Activated T-helper 2 cell treated with anti-CD3 and anti-CD28 coated beads, Interferon-gamma antibody, Interleukin-2, Interleukin-4, amounts not matched to agents 10 μg/mL and 5 μg/mL and 100 μg/mL, durations not matched to agents 14 hours and 24 hours and 36 hours (primary cell): ENCODE results near the gene MUL1. TPM values are rescaled to one million over a fixed set of nuclear protein-coding genes. Genes with fewer than 3 reads are reported as not detected.

Experiments used
- DNase-seq: peaks from one replicate; pipeline ENCODE4 v3.0.0; 2021; ENCODE audit warnings: low spot score
- H3K27ac Mint-ChIP-seq: one replicate; pipeline ENCODE4 v1.8.0; 2021; ENCODE audit warnings: mixed read lengths
- H3K27me3 Mint-ChIP-seq: one replicate; pipeline ENCODE4 v1.8.0; 2021; ENCODE audit warnings: low read depth, mixed read lengths
- H3K36me3 Mint-ChIP-seq: one replicate; pipeline ENCODE4 v1.8.0; 2021; ENCODE audit warnings: low read depth, mixed read lengths
- H3K4me1 Mint-ChIP-seq: one replicate; pipeline ENCODE4 v1.8.0; 2021; ENCODE audit warnings: low read depth, mixed read lengths
- H3K4me3 Mint-ChIP-seq: one replicate; pipeline ENCODE4 v1.8.0; 2021; ENCODE audit warnings: low read depth, mild to moderate bottlenecking, moderate library complexity, mixed read lengths
- H3K9me3 Mint-ChIP-seq: one replicate; pipeline ENCODE4 v1.8.0; 2021; ENCODE audit warnings: mixed read lengths
- intact Hi-C: fragments of 100-400 bp; cut with micrococcal nuclease; formaldehyde crosslinking; loops from one replicate; pipeline ENCODE4 v1.15.1; 2023
- total RNA-seq: library from RNA; stranded (reverse); gene quantifications from 2 replicates; pipeline ENCODE4 v1.2.3, GENCODE V29; 2022

MUL1 gene
- total RNA-seq, 1 donor from 2014 or later: 17.1 TPM

DNA sequence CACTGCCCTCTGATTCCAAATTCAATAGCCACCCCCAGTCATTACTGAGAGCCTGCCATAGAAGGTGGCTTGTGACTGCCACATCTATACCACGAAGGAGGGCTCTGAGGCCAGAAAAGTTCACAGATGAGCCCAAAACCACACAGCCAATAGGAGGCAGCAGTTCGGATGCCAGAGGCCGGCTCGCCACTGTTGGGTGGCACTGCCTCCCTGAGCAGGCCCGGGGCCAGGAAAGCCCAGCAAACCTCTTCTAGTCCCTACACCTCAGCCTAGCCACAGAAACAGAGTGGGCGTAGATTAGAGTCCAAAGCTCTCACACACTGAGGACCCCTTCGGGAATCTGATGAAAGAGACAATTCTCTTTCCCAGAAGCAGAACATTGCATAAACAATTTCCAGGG, 16.1 kb downstream of the MUL1 start:
- no peak overlapping the region for H3K4me3 Mint-ChIP-seq
- DNase-seq: no peak
- H3K4me1 Mint-ChIP-seq: peaks cover 7% of the 10 kb centered on the region
- peaks cover 42% of the 10 kb centered on the region for H3K27me3 Mint-ChIP-seq
- H3K27ac Mint-ChIP-seq: no peak overlapping the region
- H3K36me3 Mint-ChIP-seq: no peaks in the 10 kb centered on the region
- intact Hi-C loops: no loop called here
- no peaks in the 10 kb centered on the region for H3K9me3 Mint-ChIP-seq

DNA sequence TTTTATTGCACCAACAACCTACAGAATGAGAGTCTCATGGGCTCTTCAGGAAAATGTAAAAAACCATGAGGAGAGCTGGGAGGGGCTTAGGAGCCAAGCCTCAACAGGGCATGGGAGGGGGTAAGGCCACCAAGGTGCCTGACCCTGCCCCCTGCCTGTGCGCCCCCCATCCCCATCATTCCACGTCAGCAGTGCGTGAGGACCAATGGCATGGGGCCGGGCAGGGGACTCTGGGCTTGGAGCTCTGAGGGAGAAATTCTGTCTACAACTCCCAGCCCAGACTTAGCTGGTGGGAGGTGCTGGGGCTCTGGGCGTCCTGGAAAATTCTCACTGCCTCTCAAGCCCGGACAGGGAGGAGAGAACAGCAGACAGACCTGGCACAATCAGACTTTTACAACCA, 16.8 kb downstream of the MUL1 start:
- DNase-seq: no peak
- no peak overlapping the region for H3K4me3 Mint-ChIP-seq
- H3K36me3 Mint-ChIP-seq: no peaks in the 10 kb centered on the region
- no peaks in the 10 kb centered on the region for H3K9me3 Mint-ChIP-seq
- no peak overlapping the region for H3K27ac Mint-ChIP-seq
- intact Hi-C loops: no loop called here
- peaks cover under 1% of the 10 kb centered on the region for H3K4me1 Mint-ChIP-seq
- peaks cover 44% of the 10 kb centered on the region for H3K27me3 Mint-ChIP-seq

- Mint-ChIP-seq H3K27me3 (peaks cover 59% of the 10 kb centered on the region), H3K4me1 (peaks cover 4% of the 10 kb centered on the region), H3K4me3 (no peak overlapping the region), H3K36me3 (no peaks in the 10 kb centered on the region), H3K27ac (no peak overlapping the region), H3K9me3 (no peaks in the 10 kb centered on the region)
- intact Hi-C loops: loop anchor here (5.0 kb wide), 1 partner anchor 125 kb away; no protein-coding TSS in a partner anchor
- DNase-seq: no peak
Observed at GRCh38 chr1:20487236-20487590, 20.7 kb downstream of the MUL1 start.

- peaks cover 4% of the 10 kb centered on the region for H3K4me1 Mint-ChIP-seq
- H3K27me3 Mint-ChIP-seq: peaks cover 62% of the 10 kb centered on the region
- no peak for DNase-seq
- H3K36me3 Mint-ChIP-seq: no peaks in the 10 kb centered on the region
- intact Hi-C loops: loop anchor here (5.0 kb wide), 1 partner anchor 124 kb away; no protein-coding TSS in a partner anchor
- no peak overlapping the region for H3K27ac Mint-ChIP-seq
- H3K4me3 Mint-ChIP-seq: no peak overlapping the region
- no peaks in the 10 kb centered on the region for H3K9me3 Mint-ChIP-seq
Observed at GRCh38 chr1:20486457-20487235, 21.3 kb downstream of the MUL1 start.

DNA sequence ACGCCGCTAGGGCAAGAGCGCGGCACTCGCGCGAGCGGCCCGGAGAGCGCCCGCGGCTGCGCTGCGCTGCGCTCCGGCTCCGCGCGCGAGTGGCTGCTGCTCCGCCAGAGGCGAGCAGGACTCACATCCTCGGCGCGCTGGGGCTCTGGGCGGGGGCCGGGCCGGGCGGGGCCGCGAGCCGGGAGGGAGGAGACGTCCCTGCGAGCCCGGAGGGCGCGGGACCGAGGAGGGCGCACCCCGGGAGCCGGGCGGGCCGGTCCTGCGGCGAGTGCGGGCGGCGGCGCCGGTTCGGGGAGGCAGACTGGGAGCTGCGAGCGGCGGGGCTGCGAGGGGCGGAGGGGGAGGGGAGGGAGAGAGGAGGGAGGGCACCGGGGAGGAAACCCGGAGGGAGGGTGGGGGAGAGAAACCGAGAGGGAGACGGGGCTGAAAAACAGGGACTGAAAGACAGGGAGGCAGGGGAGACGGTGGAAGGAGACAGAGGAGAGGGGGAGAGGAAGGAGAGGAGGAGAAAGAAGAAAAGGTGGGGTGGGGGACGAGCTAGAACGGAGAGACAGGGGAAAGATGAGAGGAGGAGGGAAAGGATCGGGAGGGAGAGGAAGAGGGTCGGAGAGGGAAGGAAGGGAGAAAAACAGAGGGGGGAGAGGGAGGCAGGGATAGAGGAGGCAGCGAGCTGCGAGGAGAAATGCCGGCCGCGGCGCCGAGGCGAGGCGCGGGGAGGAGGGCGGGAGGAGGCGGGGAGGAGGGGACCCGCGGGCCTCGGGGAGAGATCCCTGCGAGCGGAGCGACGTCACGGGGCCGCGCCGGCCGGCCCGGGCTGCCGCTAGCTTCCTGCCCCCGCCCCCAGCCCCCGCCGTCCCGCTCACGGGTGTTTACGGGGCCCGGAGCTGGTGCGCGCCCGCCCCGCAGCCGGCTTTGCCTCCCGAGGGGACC, 22.2 kb downstream of the MUL1 start, which contains the start of gene CAMK2N1:
Gene CAMK2N1, minus strand, starts transcription at position 684 of the 930 bp plus-strand sequence. CDS start 831 bp downstream, outside the sequence.
- H3K27me3 Mint-ChIP-seq: peaks cover 69% of the 10 kb centered on the region
- intact Hi-C loops: loop anchor here (5.0 kb wide), 1 partner anchor 123 kb away; no protein-coding TSS in a partner anchor
- peak within 1 kb of the TSS; percentile 52 for H3K27ac Mint-ChIP-seq
- DNase-seq: peak; percentile 26
- H3K4me3 Mint-ChIP-seq: peak within 1 kb of the TSS; percentile 85
- H3K4me1 Mint-ChIP-seq: peaks cover 4% of the 10 kb centered on the region
- H3K9me3 Mint-ChIP-seq: no peaks in the 10 kb centered on the region
- H3K36me3 Mint-ChIP-seq: no peaks in the 10 kb centered on the region

GRCh38 chr1:20484519-20485462, 23.2 kb downstream of the MUL1 start:
- Mint-ChIP-seq H3K36me3 (no peaks in the 10 kb centered on the region), H3K27ac (no peak overlapping the region), H3K9me3 (no peaks in the 10 kb centered on the region), H3K4me3 (peak overlapping the region; percentile 57), H3K4me1 (peaks cover 4% of the 10 kb centered on the region), H3K27me3 (peaks cover 76% of the 10 kb centered on the region)
- no peak for DNase-seq
- intact Hi-C loops: loop anchor here (5.0 kb wide), 1 partner anchor 122 kb away; no protein-coding TSS in a partner anchor

GRCh38 chr1:20483833-20484518, 24.0 kb downstream of the MUL1 start:
- Mint-ChIP-seq H3K9me3 (no peaks in the 10 kb centered on the region), H3K4me3 (peak overlapping the region; percentile 57), H3K4me1 (peaks cover 4% of the 10 kb centered on the region), H3K27me3 (peaks cover 75% of the 10 kb centered on the region), H3K36me3 (no peaks in the 10 kb centered on the region), H3K27ac (no peak overlapping the region)
- DNase-seq: no peak
- intact Hi-C loops: no loop called here

DNA sequence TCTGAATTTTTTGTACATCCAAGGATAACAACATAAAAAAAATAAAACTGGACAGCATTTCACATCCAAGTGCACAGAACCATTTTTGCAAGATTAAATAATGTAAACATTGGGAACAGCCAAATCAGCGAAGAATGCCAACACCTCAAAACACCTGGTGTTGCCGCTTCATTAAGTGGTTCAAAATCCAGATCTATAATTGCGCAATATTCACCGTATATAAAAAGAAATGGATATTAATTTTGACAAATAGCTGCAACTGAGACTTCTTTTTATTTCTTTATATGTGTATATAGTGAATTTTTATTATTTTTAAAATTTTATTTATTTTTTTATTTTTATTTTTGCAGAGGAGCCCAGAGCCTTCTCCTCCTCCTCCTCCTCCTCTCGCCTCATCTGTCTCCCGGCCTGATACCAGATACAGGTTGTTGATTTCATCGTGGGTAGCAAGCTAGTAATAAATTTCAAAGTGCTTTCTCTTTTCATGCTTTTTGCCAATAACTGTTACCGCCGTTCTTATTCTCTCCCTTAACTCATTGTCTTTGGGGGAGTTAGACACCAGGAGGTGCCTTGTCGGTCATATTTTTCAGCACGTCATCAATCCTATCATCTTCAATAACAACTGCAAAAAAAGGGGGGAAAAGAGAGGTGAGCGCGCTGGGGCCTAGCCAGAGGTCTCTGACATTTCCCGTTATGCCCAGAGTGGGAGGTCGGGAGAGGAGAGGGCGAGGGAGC, 24.7 kb downstream of the MUL1 start:
- Mint-ChIP-seq H3K9me3 (no peaks in the 10 kb centered on the region), H3K27me3 (peaks cover 75% of the 10 kb centered on the region), H3K36me3 (no peaks in the 10 kb centered on the region), H3K4me1 (peaks cover 4% of the 10 kb centered on the region), H3K4me3 (peak overlapping the region; percentile 57), H3K27ac (no peak overlapping the region)
- intact Hi-C loops: no loop called here
- no peak for DNase-seq

DNA sequence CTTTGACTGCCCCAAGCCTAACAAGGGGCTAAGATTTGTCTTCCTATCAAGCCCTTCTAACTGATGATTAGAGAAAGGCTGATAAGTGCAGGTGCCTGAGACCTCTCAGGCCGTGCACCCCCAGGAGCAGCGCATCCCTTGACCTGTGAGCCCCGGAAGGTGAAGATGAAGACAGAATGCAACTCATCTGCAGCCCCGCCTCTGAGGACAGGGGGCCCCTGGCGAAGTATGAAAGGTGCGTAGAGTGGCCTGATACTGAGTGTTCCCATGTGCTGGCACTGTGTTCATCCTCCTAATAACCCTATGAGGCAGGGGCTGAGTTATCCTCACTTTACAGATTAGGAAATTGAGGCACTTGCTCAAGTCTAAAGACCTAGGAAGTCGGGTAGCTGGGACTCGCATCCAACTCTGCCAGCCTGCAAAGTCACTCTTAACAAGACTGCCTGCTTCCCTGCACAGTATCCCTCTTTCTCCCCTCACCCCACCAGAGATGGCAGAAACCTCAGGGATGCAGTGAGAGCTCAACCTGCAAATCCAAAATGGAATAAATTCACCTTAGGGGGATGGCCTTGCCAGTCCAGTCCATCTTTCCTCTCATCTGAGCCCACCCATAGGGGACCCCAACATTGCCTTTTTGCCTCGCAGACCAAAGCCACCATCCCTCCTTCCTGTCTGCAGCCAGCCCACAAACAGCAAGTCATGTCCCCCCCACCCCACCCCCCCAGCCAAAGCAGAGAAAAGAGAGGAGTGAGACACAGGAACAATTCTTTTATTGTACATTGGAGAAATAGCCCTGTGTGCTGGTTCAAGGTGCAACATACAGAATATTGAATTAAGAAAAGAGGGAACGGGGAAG, 26.1 kb downstream of the MUL1 start:
- no peak for DNase-seq
- H3K9me3 Mint-ChIP-seq: no peaks in the 10 kb centered on the region
- intact Hi-C loops: no loop called here
- H3K27ac Mint-ChIP-seq: no peak overlapping the region
- no peak overlapping the region for H3K4me3 Mint-ChIP-seq
- H3K36me3 Mint-ChIP-seq: no peaks in the 10 kb centered on the region
- H3K4me1 Mint-ChIP-seq: peaks cover 4% of the 10 kb centered on the region
- peaks cover 72% of the 10 kb centered on the region for H3K27me3 Mint-ChIP-seq

DNA sequence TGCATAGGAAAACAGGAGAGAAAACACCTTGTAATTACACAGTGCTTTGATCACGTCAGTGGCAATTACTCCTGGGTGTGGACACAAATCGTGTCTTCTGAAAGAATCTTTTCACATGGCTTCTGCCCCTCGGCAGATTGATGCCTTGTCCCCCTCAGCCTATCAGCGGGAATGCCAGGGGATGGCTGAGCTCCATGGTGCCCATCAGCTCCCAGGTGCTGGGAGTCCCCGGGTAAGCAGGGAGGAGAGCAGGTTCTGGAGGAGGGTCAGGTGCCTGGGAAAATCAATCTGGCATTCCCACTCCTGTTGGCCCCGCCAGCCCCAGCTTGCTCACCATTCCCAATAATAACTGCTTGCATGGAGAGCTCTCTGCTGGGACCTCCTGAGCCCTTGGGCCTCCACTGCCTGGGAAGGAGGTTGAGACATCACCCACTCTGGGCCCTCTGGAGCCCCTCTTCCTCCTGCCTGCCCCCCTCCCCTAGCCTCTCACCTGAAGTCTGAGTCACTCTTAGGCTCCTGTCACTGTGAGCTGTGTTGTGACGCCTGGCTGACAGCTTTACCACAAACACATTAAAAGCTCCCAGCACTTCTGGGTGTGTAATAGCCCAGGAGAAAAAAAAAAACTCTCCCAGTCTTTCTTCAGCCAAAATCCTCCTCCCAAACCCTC, 26.9 kb downstream of the MUL1 start:
- intact Hi-C loops: no loop called here
- no peak for DNase-seq
- no peak overlapping the region for H3K4me3 Mint-ChIP-seq
- H3K9me3 Mint-ChIP-seq: no peaks in the 10 kb centered on the region
- peaks cover 76% of the 10 kb centered on the region for H3K27me3 Mint-ChIP-seq
- no peak overlapping the region for H3K27ac Mint-ChIP-seq
- peaks cover 4% of the 10 kb centered on the region for H3K4me1 Mint-ChIP-seq
- no peaks in the 10 kb centered on the region for H3K36me3 Mint-ChIP-seq
